ENCODE results near the gene RNF168. TPM values are rescaled to one million over a fixed set of nuclear protein-coding genes. Genes with fewer than 3 reads are reported as not detected.
"Not testable (repeated sequence)": the region's sequence is repeated elsewhere in the genome, so short reads cannot be mapped to it uniquely, and the experiment has no call there.

The RNF168 gene
- total RNA-seq, 1 donor from 2014 or later = 18.3 TPM

DNA sequence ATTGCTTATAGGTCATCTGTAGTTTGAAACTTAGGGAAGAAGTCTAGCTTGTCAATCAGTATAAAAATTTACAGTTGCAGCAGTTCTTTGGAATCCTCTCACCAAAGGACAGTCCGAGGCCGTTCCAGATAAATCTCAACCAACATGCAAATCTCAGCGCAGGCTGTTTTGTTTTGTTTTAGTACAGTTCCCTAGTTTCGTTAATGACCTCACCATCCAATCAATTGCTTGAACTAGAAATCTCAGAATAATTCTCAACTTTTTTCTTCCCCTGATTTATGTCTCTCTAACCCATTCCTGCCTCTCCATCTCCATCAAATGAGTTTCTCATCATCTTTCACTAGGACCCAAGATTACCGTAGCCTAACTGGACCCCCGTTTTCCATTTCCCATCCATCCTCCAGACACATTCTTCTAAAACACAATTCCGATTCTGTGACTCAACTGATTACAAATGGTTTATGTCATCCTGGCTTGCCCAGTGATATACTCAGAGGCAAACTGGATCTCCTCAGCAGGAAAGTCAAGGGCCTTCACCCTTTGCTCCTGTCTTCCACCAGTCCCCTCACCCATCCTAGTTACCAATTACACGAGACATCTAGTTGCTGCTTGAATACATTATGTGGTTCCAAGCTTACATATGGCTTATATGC lies 10.3 kb upstream of the RNF168 start:
- peak; percentile 65 for FAIRE-seq
- no peak overlapping the region for H3K27ac Mint-ChIP-seq (ENCODE audit: unreplicated experiment)

DNA sequence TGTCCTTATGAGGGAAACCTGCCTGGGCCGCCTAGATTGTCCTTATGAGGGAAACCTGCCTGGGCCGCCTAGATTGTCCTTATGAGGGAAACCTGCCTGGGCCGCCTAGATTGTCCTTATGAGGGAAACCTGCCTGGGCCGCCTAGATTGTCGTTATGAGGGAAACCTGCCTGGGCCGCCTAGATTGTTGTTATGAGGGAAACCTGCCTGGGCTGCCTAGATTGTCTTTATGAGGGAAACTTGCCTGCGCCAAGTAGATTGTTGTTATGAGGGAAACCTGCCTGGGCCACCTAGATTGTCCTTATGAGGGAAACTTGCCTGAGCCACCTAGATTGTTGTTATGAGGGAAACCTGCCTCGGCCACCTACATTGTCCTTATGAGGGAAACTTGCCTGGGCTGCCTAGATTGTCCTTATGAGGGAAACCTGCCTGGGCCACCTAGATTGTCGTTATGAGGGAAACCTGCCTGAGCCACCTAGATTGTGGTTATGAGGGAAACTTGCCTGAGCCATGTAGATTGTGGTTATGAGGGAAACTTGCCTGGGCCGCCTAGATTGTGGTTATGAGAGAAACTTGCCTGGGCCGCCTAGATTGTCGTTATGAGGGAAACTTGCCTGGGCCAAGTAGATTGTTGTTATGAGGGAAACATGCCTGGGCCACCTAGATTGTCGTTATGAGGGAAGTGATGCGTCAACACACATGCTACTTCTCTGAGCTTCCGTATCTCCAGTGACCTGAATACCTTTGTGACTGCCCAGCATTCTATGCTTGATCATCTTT lies 8.3 kb upstream of the RNF168 start:
- not testable (repeated sequence) for H3K27ac ChIP-seq (ENCODE audit: low read depth, low read length); H3K36me3 ChIP-seq (ENCODE audit: insufficient read depth, low read length); H3K9ac ChIP-seq (ENCODE audit: low read length); H3K27me3 Mint-ChIP-seq (ENCODE audit: low read depth, unreplicated experiment); H2AFZ ChIP-seq (ENCODE audit: low read depth, low read length); H3K4me3 Mint-ChIP-seq (ENCODE audit: unreplicated experiment); H4K20me1 ChIP-seq (ENCODE audit: insufficient read depth, low read length); H3K9me3 ChIP-seq (ENCODE audit: insufficient read depth, low read depth, low read length); FAIRE-seq; H3K36me3 Mint-ChIP-seq (ENCODE audit: low read depth, unreplicated experiment); H3K4me2 ChIP-seq (ENCODE audit: low read length); H3K4me1 Mint-ChIP-seq (ENCODE audit: low read depth, unreplicated experiment); H3K27ac Mint-ChIP-seq (ENCODE audit: unreplicated experiment); H3K79me2 ChIP-seq (ENCODE audit: insufficient read depth, low read length); H3K27me3 ChIP-seq (ENCODE audit: insufficient read depth, low read length); H3K9me3 Mint-ChIP-seq (ENCODE audit: unreplicated experiment); H3K4me3 ChIP-seq (ENCODE audit: insufficient read depth, low read depth, low read length); H3K4me1 ChIP-seq (ENCODE audit: insufficient read depth, low read length); DNase-seq (ENCODE audit: low read depth)

More for the DNA sequence above, 10.3 kb upstream of the RNF168 start:
- Mint-ChIP-seq H3K27me3 (ENCODE audit: low read depth, unreplicated experiment) (no peaks in the 10 kb centered on the region), H3K4me3 (ENCODE audit: unreplicated experiment) (no peak overlapping the region), H3K36me3 (ENCODE audit: low read depth, unreplicated experiment) (no peaks in the 10 kb centered on the region), H3K9me3 (ENCODE audit: unreplicated experiment) (peaks cover 11% of the 10 kb centered on the region), H3K4me1 (ENCODE audit: low read depth, unreplicated experiment) (peaks cover 5% of the 10 kb centered on the region)
- H3K4me2 ChIP-seq (ENCODE audit: low read length) = peak overlapping the region; percentile 62
- peak overlapping the region; percentile 29 for H2AFZ ChIP-seq (ENCODE audit: low read depth, low read length)
- H3K4me1 ChIP-seq (ENCODE audit: insufficient read depth, low read length) = peaks cover 9% of the 10 kb centered on the region
- no peaks in the 10 kb centered on the region for H3K36me3 ChIP-seq (ENCODE audit: insufficient read depth, low read length)
- no peaks in the 10 kb centered on the region for H4K20me1 ChIP-seq (ENCODE audit: insufficient read depth, low read length)
- TF ChIP-seq, protein P1, sequence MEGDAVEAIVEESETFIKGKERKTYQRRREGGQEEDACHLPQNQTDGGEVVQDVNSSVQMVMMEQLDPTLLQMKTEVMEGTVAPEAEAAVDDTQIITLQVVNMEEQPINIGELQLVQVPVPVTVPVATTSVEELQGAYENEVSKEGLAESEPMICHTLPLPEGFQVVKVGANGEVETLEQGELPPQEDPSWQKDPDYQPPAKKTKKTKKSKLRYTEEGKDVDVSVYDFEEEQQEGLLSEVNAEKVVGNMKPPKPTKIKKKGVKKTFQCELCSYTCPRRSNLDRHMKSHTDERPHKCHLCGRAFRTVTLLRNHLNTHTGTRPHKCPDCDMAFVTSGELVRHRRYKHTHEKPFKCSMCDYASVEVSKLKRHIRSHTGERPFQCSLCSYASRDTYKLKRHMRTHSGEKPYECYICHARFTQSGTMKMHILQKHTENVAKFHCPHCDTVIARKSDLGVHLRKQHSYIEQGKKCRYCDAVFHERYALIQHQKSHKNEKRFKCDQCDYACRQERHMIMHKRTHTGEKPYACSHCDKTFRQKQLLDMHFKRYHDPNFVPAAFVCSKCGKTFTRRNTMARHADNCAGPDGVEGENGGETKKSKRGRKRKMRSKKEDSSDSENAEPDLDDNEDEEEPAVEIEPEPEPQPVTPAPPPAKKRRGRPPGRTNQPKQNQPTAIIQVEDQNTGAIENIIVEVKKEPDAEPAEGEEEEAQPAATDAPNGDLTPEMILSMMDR (IDR thresholded peaks at IDR 0.05; ENCODE audit: insufficient read depth, low read depth, low read length) = no peak
- no peak for TF ChIP-seq EZH2 (IDR thresholded peaks at IDR 0.05; ENCODE audit: insufficient read depth, low read length)
- H3K4me3 ChIP-seq (ENCODE audit: insufficient read depth, low read depth, low read length) = no peak overlapping the region
- DNase-seq (ENCODE audit: low read depth) = peak; percentile 77
- H3K9ac ChIP-seq (ENCODE audit: low read length) = peak overlapping the region; percentile 1
- peaks cover 11% of the 10 kb centered on the region for H3K9me3 ChIP-seq (ENCODE audit: insufficient read depth, low read depth, low read length)
- no peaks in the 10 kb centered on the region for H3K79me2 ChIP-seq (ENCODE audit: insufficient read depth, low read length)
- peak overlapping the region; percentile 1 for H3K27ac ChIP-seq (ENCODE audit: low read depth, low read length)
- no peaks in the 10 kb centered on the region for H3K27me3 ChIP-seq (ENCODE audit: insufficient read depth, low read length)

DNA sequence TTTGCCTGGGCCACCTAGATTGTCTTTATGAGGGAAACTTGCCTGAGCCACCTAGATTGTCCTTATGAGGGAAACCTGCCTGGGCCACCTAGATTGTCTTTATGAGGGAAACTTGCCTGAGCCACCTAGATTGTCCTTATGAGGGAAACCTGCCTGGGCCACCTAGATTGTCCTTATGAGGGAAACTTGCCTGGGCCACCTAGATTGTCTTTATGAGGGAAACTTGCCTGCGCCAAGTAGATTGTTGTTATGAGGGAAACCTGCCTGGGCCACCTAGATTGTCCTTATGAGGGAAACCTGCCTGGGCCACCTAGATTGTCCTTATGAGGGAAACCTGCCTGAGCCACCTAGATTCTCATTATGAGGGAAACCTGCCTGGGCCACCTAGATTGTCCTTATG lies 7.5 kb upstream of the RNF168 start:
- H4K20me1 ChIP-seq (ENCODE audit: insufficient read depth, low read length); H2AFZ ChIP-seq (ENCODE audit: low read depth, low read length); H3K4me1 Mint-ChIP-seq (ENCODE audit: low read depth, unreplicated experiment); H3K4me3 ChIP-seq (ENCODE audit: insufficient read depth, low read depth, low read length); DNase-seq (ENCODE audit: low read depth); H3K4me3 Mint-ChIP-seq (ENCODE audit: unreplicated experiment); H3K36me3 Mint-ChIP-seq (ENCODE audit: low read depth, unreplicated experiment); H3K4me2 ChIP-seq (ENCODE audit: low read length); H3K79me2 ChIP-seq (ENCODE audit: insufficient read depth, low read length); H3K27ac ChIP-seq (ENCODE audit: low read depth, low read length); FAIRE-seq; H3K27ac Mint-ChIP-seq (ENCODE audit: unreplicated experiment); H3K27me3 Mint-ChIP-seq (ENCODE audit: low read depth, unreplicated experiment); H3K27me3 ChIP-seq (ENCODE audit: insufficient read depth, low read length); H3K4me1 ChIP-seq (ENCODE audit: insufficient read depth, low read length); H3K9me3 ChIP-seq (ENCODE audit: insufficient read depth, low read depth, low read length); H3K9ac ChIP-seq (ENCODE audit: low read length); H3K36me3 ChIP-seq (ENCODE audit: insufficient read depth, low read length): not testable (repeated sequence)
- peaks cover 11% of the 10 kb centered on the region for H3K9me3 Mint-ChIP-seq (ENCODE audit: unreplicated experiment)
